DMS114 treated with DMSO at 0.1 percent for 48 hours (cell line): Measurements from ENCODE around the gene PTPRM.

Experiments used
- DNase-seq: peaks from one replicate; lab custom pipeline; 2025; ENCODE audit not compliant: unreplicated experiment; lab: John Stamatoyannopoulos, UW

PTPRM gene

DNA sequence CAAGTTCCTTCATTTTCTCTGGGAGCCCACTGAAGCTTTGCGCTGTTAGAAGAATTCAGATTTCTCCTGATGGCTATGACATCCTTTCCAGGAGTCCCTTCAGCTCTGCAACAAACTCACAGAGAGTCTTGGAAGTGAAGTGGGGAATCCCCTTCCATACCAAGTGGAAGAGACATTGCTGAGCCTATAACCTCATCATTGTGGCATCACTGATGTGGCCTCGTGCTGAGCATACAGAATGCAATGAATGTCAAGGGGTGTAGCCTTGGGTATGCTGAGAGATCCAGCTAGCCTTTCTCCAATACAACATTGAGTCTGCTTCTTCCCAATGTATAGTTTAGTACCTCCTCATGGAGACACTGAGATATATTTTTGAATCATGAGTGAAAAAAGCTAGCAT, 731.1 kb downstream of the PTPRM start:
- DNase-seq = no peak

DNA sequence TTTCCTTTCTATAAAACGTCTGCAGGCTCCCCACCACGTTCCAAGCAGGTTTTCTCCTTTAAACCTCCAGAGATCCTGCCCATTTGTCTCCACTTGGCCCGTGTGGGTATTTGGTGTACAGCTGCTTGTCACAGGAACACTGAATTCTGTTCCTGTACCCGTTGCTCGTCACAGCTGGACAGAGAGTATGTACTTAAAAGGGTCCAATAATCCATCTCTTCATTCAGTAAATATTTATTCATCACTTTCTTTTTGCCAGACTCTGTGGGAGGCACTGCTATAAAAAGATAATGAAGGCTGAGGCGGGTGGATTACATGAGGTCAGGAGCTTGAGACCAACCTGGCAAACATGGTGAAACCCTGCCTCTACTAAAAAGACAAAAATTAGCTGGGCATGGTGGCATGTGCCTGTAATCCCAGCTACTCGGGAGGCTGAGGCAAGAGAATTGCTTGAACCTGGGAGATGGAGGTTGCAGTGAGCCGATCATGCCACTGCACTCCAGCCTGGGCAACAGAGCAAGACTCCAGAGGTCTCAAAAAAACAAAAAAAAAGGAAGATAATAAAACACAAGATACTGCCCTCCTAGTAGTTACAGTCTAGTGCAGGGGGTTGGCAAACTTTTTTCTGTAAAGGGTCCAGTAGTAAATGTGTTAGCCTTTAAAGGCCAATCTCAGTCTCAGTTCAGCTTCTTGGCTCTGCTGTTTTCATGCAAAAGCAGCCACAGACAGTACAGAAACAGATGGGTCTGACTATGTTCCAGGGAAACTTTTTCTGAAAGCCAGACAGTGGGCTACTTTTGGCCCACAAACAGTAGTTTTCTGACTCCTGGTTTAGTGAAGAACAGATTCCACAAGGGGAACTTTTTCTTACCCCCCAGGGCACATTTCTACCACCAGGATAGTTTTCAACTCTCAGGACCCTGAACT, 732.2 kb downstream of the PTPRM start:
- no peak for DNase-seq

- DNase-seq = no peak
These were observed 733.8 kb downstream of the PTPRM start for GRCh38 chr18:8300751-8301410.

DNA sequence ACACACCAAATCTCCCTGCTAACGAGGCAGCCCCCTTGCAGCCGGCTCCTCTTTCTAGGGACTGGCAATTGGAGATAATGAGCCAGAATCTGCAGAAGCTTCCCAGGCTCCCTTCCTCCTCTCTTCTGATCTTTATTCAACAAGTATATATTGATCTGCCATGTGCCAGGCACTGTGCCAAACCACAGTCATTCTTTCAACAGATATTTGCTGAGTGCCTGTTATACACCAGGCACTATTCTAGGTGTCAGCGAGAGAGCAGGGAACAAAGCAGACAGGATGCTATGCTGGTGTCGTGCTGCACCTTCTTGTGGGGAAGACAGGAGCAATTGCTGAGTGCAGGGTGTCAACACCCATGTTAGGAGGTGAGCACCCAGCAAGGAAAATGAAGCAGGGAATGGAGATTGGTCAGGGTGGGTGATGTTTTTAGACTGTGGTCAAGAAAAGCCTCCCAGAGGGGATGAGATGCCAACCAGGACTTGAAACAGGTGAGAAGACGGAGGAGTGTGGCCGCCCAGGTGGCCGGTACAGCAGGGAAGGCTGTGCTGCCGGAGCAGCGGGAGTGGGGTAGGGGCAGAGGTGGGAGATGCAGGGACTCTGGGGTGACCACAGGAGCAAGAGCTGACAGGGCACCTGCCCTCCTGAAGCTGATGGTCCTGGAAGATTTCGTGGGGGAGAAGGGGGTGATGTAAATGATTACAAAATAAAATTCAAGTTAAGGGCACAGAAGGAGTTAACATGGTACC, 734.5 kb downstream of the PTPRM start:
- DNase-seq = no peak

DNA sequence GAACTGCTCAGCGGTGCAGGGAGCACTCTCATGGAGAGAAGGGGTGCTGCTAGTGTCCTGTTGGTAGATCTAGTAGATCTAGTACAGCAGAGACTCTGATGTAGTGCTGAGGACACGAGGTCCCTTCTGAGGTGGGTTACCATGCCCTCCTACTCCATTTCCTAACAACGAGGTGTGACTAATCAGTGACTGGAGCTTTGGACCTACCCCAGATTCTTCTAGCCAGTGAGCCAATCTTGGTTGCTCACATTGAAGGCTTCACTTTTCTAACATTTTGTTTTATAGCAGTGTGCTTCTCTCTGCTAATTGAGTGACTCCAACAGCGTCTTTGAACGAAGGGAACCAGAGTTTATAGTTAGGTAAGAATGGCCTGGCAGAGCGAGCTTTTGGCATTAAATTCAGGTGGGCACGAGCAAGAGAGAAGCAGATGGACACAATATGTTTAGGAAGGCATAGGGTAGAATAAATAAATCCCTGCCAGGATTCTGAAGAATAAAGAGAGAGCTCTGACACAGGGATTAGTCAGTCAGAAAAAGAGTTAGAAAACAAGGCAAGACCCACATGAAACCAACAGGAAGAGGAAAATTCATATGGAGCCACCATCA, 736.1 kb downstream of the PTPRM start:
- no peak for DNase-seq

DNA sequence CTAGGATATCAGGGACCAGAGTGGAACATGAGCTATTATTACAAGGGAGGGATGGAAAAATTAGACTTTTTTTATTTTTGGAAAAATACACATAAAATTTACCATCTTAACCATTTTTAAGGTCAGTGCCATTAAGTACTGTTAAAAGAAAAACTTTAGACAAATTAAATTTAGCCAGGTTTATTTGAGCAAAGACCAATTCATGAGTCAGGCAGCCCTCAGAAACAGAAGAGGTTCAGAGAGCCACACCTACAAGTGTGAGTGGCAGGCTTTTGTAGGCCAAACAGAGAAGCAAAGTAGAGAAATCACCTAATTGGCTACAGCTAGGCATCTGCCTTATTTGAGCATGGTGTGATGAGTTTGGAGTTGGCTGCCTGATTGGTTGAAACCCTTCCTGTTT, 740.8 kb downstream of the PTPRM start:
- DNase-seq = no peak

DNA sequence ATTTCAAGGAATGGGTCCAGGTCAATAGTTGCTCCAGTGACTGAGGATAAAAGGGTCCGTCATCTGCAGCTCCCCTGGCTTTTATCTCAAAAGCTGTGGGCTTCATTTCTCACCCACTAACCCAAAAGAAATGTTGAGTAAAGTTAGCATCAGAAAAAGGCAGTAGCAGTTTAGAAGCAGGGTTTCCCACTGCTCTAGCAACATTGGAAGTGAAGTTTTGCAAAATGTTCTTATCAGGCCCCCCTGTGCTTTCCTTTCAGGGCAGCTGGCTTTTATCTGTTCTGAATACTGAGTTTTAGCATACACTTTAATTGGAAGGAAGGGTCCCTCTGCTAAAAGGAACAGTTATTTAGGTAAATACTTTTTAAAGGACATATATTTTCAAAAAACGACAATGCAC, 745.9 kb downstream of the PTPRM start:
- DNase-seq = no peak

GRCh38 chr18:8314124-8314523, 747.0 kb downstream of the PTPRM start:
- DNase-seq = no peak

- DNase-seq = no peak
These were observed 752.8 kb downstream of the PTPRM start for GRCh38 chr18:8319798-8320489.

DNA sequence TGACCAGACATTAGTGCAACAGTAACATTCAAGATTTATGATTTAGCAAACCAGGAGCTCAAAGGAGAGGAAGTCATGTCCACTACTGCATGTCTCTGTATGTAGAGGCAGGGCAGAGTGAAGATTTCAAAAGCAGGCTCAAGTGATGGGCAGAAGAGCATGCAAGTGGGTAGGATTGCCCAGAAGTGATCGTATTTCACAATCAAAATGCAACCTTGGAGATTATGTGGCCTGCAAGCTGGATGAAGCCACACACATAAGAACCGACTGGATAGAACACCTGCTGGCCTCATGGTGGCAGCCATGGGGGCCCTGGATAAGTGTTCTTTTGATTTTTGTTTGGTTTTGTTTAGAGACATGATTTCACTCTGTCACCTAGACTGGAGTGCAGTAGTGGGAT, 755.4 kb downstream of the PTPRM start:
- DNase-seq = no peak

DNA sequence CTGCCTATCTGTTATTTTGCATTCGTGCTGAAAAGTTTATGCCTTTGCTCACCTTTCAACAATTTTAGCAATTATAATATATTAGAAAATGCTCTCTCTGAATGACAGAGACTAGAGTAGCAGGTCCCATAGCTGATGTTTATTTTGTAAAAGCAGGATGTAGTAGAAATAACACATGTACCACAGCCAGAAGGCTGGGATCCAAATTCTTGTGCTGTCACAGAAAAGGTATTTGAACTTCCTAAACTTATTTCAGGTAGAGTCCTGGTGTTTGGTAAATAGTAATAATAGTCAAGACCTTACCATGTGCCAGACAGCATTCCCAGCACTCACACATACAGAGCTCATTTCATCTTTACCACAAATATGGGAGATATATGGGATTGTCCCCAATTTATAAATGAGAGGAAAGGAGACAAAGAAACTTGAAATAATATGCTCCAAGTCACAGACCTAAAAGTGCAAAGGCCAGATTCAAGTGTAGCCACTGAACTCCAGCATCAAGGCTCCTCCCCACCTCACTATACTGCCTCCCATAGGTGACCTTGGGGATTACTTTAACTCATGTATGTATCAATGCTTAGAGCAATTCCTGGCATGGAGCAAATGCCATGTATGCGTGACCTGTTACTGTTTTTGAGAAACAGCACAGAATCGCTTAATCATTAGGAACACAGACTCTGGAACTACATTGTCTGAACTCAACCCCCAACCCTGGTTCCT, 757.4 kb downstream of the PTPRM start:
- no peak for DNase-seq

DNA sequence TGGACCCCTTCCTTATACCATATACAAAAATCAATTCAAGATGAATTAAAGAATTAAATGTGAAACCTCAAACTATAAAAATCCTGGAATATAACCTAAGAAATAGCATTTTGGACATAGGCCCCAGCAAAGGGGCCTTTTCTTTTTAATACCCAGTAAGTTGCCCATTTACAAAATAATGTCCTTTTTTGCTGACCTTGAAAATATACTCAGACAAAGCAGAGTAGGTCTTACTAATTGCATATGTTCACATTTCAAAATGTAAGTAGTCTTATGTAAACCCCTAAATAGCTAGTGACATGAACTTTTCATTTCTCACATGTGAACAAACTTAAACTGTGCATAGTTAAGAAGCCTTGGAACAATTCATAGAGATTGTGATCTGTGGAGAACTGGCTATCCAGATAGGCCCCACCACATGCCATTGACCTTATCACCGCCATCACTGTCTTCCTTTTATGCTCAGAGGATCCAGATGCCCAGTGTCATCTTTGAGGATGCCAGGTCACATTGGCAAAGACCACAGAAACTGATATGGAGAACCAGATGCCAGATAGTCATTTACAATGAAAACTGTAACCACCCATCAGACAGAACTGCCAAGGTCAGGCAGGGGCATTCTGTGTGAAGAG, 759.8 kb downstream of the PTPRM start:
- DNase-seq = no peak

DNA sequence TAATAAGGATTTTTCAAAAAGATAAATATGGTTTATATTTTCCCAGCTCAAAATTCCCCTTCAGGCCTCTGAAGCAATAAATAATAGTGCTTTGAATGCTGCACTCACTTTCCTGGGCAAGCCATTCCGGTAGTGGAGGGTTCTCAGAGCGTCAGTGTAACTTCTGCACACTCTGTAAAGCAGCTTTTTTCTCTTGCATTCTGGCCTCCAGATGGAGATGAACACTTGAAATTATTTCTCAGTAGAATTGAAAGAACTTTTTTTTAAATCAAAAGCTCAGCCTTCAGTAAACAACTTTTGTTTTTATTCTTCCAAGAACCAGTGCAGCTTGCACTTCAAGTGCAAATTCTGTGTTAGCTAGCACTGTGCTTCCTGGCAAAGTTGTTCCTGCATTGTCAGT, 761.0 kb downstream of the PTPRM start:
- DNase-seq = no peak

DNA sequence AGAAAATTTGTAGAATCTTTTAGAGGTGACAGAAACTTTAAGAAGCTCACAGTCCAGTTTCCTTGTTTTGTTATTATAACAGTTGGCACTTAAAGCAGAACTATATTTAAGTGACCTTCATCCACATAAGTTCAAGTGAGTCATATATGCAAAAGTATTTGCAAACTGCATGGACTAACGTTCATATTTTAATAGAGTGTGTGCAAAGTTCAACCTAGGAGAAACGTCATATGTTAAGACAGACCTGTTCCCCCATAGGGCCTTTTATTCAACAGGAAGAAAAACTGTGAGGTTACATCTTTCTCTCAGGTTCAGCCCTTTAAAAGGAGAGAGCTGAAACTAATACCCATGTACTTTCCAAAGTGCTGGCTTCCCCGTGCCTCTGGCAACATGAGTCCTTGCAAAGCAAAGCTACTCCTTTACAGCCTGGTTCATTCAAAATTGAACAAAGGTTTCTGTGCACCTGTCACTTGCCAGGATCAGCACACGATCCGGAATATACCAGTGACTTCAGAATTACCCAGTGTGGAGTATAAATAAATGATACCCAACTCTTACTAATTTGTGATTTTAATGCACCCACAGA, 762.2 kb downstream of the PTPRM start:
- DNase-seq = no peak

GRCh38 chr18:8330575-8330974, 763.5 kb downstream of the PTPRM start:
- DNase-seq = no peak

DNA sequence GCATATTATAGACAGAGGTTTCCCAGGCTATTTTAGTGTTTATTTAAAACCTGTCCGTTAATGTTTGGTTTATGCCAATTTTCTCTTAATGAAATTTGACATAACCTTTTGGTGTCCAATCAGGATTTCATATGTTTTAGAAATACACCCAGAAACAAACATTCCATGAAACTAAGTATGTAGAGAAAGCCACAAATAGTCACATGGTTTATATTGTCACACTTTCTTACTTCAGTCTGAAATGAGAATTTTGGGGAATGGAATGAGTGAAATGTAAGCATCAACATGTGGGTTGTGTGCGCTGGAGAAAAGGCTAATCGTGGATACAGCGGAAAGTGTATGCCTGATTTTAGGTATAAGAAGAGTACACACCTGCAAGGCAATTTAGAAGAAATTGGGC, 765.2 kb downstream of the PTPRM start:
- DNase-seq = no peak

DNA sequence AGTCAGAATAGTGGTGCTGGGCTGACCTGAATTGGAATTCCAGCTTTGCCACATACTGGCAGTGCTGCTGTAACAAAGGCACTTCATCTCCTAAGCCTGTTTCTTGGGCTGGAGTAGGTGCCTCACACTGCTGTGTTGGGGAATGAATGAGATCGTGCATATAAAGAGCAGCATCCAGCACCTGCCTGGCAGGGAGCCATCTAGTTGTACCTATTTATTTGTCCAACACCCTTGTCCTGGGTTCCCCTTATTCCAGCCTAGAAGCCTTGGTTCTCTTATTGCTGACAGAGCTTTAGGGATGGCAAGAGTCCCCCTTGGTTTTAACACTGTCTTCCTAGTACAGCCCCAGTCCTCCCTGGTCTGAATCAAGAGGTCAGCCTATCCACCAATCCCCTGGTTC, 766.8 kb downstream of the PTPRM start:
- no peak for DNase-seq

DNA sequence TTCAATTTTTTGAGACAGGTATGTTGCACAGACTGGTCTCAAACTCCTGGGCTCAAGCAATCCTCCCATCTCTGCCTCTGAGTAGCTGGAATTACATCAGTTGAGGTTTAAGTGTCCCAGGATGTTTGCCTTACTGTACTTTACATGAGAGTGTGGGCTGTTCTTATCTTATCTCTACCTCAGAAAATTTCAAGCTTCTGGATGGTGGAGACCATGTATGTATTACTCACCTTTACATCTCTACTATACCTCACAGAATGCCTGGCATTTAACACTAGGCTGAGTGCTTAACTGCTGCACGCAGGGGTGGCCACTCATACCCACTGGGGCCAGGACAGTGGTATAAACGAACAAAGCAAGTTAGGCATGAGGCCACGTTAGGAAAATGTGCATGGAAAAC, 770.1 kb downstream of the PTPRM start:
- no peak for DNase-seq

DNA sequence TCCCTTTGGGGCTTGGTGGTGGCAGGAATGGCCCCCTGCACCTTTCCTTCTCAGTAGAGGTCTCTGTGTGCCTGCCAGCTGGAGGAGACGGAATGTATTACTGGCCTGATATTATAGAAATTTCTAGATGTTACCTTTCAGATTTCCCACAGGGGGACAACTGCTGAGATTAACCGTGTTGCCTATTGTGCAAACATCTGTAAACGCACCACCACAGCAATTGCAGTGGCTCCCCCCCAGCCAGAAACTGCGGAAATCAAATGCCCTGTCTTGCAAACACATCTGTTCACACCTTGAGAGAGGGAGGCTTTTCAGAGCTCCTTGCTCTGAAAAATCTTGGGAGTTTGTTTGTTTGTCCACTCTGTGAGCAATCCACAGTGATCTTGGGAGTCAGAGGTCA, 772.1 kb downstream of the PTPRM start:
- DNase-seq = no peak
